Erythroblast (primary cell): ENCODE data around the gene ZC3H6.
A peak's percentile ranks its signal among the peaks of the same experiment; 100 is the strongest.

Experiments used
- DNase-seq, 2 experiments: peaks; one replicate each; lab custom pipeline; 2025; lab: John Stamatoyannopoulos, UW
- GATA1 ChIP-seq: IDR thresholded peaks from 2 replicates; pipeline ENCODE4 v1.6.1; 2011; ENCODE audit warnings: low read depth, mild to moderate bottlenecking, control low read depth, low read length, moderate library complexity
- POLR2A ChIP-seq: IDR thresholded peaks from 2 replicates; pipeline ENCODE4 v1.6.1; 2011; ENCODE audit warnings: mild to moderate bottlenecking, low read length

The ZC3H6 gene

GRCh38 chr2:112275311-112275886 is at the start of gene ZC3H6:
ZC3H6 (plus strand) TSS chr2:112275597; CDS start chr2:112275995, 398 bp downstream.
- peak; percentile 99 for TF ChIP-seq POLR2A
- TF ChIP-seq GATA1, result no peak
- peak; percentile 100 for DNase-seq

GRCh38 chr2:112229348-112229747 is 46.0 kb upstream of the ZC3H6 start:
- DNase-seq, result no peak
- TF ChIP-seq POLR2A (no peak), GATA1 (no peak)

GRCh38 chr2:112230371-112230770 is 45.0 kb upstream of the ZC3H6 start:
- no peak for TF ChIP-seq GATA1
- TF ChIP-seq POLR2A, result no peak
- DNase-seq, result no peak

GRCh38 chr2:112239862-112240261 is 35.5 kb upstream of the ZC3H6 start:
- peak; percentile 39 to 81 for DNase-seq
- no peak for TF ChIP-seq POLR2A
- TF ChIP-seq GATA1, result no peak

GRCh38 chr2:112242384-112242783 is 33.0 kb upstream of the ZC3H6 start:
- no peak for TF ChIP-seq GATA1
- no peak for TF ChIP-seq POLR2A
- no peak for DNase-seq

GRCh38 chr2:112243233-112243632 is 32.2 kb upstream of the ZC3H6 start:
- TF ChIP-seq GATA1 (no peak), POLR2A (no peak)
- no peak for DNase-seq

- DNase-seq, result no peak
- TF ChIP-seq POLR2A (no peak), GATA1 (no peak)
These were observed 30.5 kb upstream of the ZC3H6 start for GRCh38 chr2:112244854-112245253.

GRCh38 chr2:112251271-112251670 is 24.1 kb upstream of the ZC3H6 start:
- TF ChIP-seq GATA1, result no peak
- TF ChIP-seq POLR2A, result no peak
- DNase-seq, result no peak

GRCh38 chr2:112253261-112253815 is 22.1 kb upstream of the ZC3H6 start:
- peak in 1 of 2 experiments; percentile 22 for DNase-seq

GRCh38 chr2:112254466-112255240 is 20.7 kb upstream of the ZC3H6 start, which contains the start of gene ZC3H8:
ZC3H8 (minus strand) TSS chr2:112255042; CDS start chr2:112254981, 61 bp downstream.
- peak; percentile 94 to 97 for DNase-seq
- no peak for TF ChIP-seq GATA1
- TF ChIP-seq POLR2A, result peak; percentile 94

More at GRCh38 chr2:112253261-112253815, 22.1 kb upstream of the ZC3H6 start:
- TF ChIP-seq GATA1 (no peak), POLR2A (no peak)

GRCh38 chr2:112255875-112256274 is 19.5 kb upstream of the ZC3H6 start:
- TF ChIP-seq POLR2A (no peak), GATA1 (no peak)
- peak in 1 of 2 experiments; percentile 17 for DNase-seq

GRCh38 chr2:112256654-112257053 is 18.7 kb upstream of the ZC3H6 start:
- DNase-seq, result peak; percentile 61 to 84
- no peak for TF ChIP-seq GATA1
- no peak for TF ChIP-seq POLR2A

- TF ChIP-seq POLR2A, result no peak
- TF ChIP-seq GATA1, result no peak
- no peak for DNase-seq
These were observed 17.8 kb upstream of the ZC3H6 start for GRCh38 chr2:112257575-112257974.
